ENCODE measurements around the gene CDH13. TPM values are rescaled to one million over a fixed set of nuclear protein-coding genes. Genes with fewer than 3 reads are reported as not detected.

CDH13 gene
- total and polyA plus RNA-seq, 2 of the 8 experiments (the other 6 are each of a cell fraction or from before 2014, with no cell fraction given): 2.3 to 2.4 TPM

- no peak overlapping the region for H2BK120ac ChIP-seq (replicated peaks; ENCODE audit: low read depth, low read length)
- no peak overlapping the region for H2AFZ ChIP-seq (ENCODE audit: low read length)
- H2BK5ac ChIP-seq (ENCODE audit: low read depth, low read length): no peak overlapping the region
- no peak overlapping the region for H3K14ac ChIP-seq (ENCODE audit: insufficient read length)
- 82% methylated on average over 10 of the region's 10 CpGs; no CpG with 5 or more reads in 1 of the 2 experiments for WGBS, 2 experiments (ENCODE audit: extremely low coverage in 1 of 2, insufficient coverage in 1 of 2, insufficient read length in 1 of 2, insufficient replicate concordance in 2 of 2, low coverage in 1 of 2, low lambda C conversion rate in 2 of 2, missing lambda C conversion rate in 1 of 2)
- H3K18ac ChIP-seq (ENCODE audit: extremely low read depth, low read length): no peak overlapping the region
- no peaks in the 10 kb centered on the region for H3K9me3 ChIP-seq (ENCODE audit: insufficient read depth in 2 of 2, low read depth in 1 of 2, low read length in 1 of 2)
- H4K20me1 ChIP-seq (replicated peaks in 1 of 2; ENCODE audit: control insufficient read depth in 1 of 2, insufficient read depth in 2 of 2, low read length in 2 of 2): no peaks in the 10 kb centered on the region
- no peak overlapping the region for H3K56ac ChIP-seq (replicated peaks; ENCODE audit: insufficient read length, low read depth, low read length)
- TF ChIP-seq ASH2L (IDR thresholded peaks at IDR 0.05; ENCODE audit: low read length): no peak
- no peak overlapping the region for H3K9ac ChIP-seq (replicated peaks in 1 of 4; ENCODE audit: extremely low read depth in 1 of 4, low read depth in 3 of 4, low read length in 3 of 4)
- CTCF ChIA-PET (ENCODE audit: partially characterized antibody): interaction anchor here (0.5 to 1.2 kb wide), 2 partner anchors 660 to 1719 kb away, joined by 3 to 4 read pairs; no protein-coding TSS in a partner anchor
- H4K5ac ChIP-seq (ENCODE audit: insufficient read length, low read depth, low read length): no peak overlapping the region
- H2BK20ac ChIP-seq (ENCODE audit: low read length): no peak overlapping the region
- H3K23ac ChIP-seq (ENCODE audit: insufficient read length): no peak overlapping the region
- H3K23me2 ChIP-seq (ENCODE audit: low read depth, low read length): no peaks in the 10 kb centered on the region
- POLR2A ChIA-PET (ENCODE audit: partially characterized antibody): interaction anchor here (0.6 kb wide), 1 partner anchor 1332 kb away, joined by 3 read pairs; no protein-coding TSS in a partner anchor
- H2BK12ac ChIP-seq (ENCODE audit: low read depth, low read length): no peak overlapping the region
- no peaks in the 10 kb centered on the region for H3K79me1 ChIP-seq (ENCODE audit: low read depth, low read length)
- no peak overlapping the region for H3K4me2 ChIP-seq (ENCODE audit: insufficient read depth in 1 of 2, low read depth in 2 of 2, low read length in 2 of 2)
- H3K27me3 ChIP-seq (replicated peaks in 1 of 4; ENCODE audit: control insufficient read depth in 3 of 4, extremely low read depth in 1 of 4, insufficient read depth in 3 of 4, low read length in 3 of 4): no peaks in the 10 kb centered on the region
- no peak overlapping the region for H3K4me3 ChIP-seq (ENCODE audit: extremely low read depth in 1 of 4, insufficient read depth in 2 of 4, low read depth in 3 of 4, low read length in 4 of 4)
- H4K8ac ChIP-seq (ENCODE audit: extremely low read depth, insufficient read depth, low read length): no peak overlapping the region
- H3K36me3 ChIP-seq (ENCODE audit: control insufficient read depth in 2 of 4, insufficient read depth in 4 of 4, low read length in 3 of 4): no peaks in the 10 kb centered on the region
- H3K4ac ChIP-seq (replicated peaks; ENCODE audit: insufficient read length, low read depth, low read length): no peak overlapping the region
- no peak overlapping the region for H2BK15ac ChIP-seq (ENCODE audit: low read length)
- FAIRE-seq: no peak
- no peaks in the 10 kb centered on the region for H3K4me1 ChIP-seq (replicated peaks in 1 of 4; ENCODE audit: control insufficient read depth in 3 of 4, insufficient read depth in 4 of 4, low read length in 3 of 4)
- no peak overlapping the region for H3K27ac ChIP-seq (ENCODE audit: low read depth, low read length)
- no peaks in the 10 kb centered on the region for H3K79me2 ChIP-seq (ENCODE audit: control insufficient read depth in 1 of 2, insufficient read depth in 2 of 2, low read length in 2 of 2)
- H4K91ac ChIP-seq (replicated peaks; ENCODE audit: insufficient read length, low read length): no peak overlapping the region
- no peak overlapping the region for H2AK5ac ChIP-seq (ENCODE audit: low read depth, low read length)
- no peak for DNase-seq (ENCODE audit: low read depth in 1 of 2, low spot score in 2 of 2)
These were observed 297.5 kb downstream of the CDH13 start for GRCh38 chr16:82924075-82924854.
